ENCODE measurements around the gene NUDT6.
A peak's percentile ranks its signal among the peaks of the same experiment; 100 is the strongest.
"Not testable (repeated sequence)": the region's sequence is repeated elsewhere in the genome, so short reads cannot be mapped to it uniquely, and the experiment has no call there.

NUDT6 gene

GRCh38 chr4:122921971-122922876, at the start of gene NUDT6:
Gene NUDT6 (minus strand): TSS chr4:122922597. CDS start chr4:122922572, 25 bp downstream.
- DNase-seq (ENCODE audit: low read depth): no peak

GRCh38 chr4:122968227-122968812, 45.9 kb upstream of the NUDT6 start:
- no peak for DNase-seq (ENCODE audit: low read depth)

- no peak for DNase-seq (ENCODE audit: low read depth)
Observed at GRCh38 chr4:122967231-122967630, 44.8 kb upstream of the NUDT6 start.

- DNase-seq (ENCODE audit: low read depth): no peak
Observed at GRCh38 chr4:122966201-122966600, 43.8 kb upstream of the NUDT6 start.

GRCh38 chr4:122963216-122963615, 40.8 kb upstream of the NUDT6 start:
- no peak for DNase-seq (ENCODE audit: low read depth)

GRCh38 chr4:122960611-122961000, 38.2 kb upstream of the NUDT6 start:
- DNase-seq (ENCODE audit: low read depth): no peak

- DNase-seq (ENCODE audit: low read depth): no peak
Observed at GRCh38 chr4:122959981-122960610, 37.7 kb upstream of the NUDT6 start.

- no peak for DNase-seq (ENCODE audit: low read depth)
Observed at GRCh38 chr4:122959441-122959840, 37.0 kb upstream of the NUDT6 start.

GRCh38 chr4:122958505-122958904, 36.1 kb upstream of the NUDT6 start:
- DNase-seq (ENCODE audit: low read depth): no peak

GRCh38 chr4:122953924-122954323, 31.5 kb upstream of the NUDT6 start:
- no peak for DNase-seq (ENCODE audit: low read depth)

- DNase-seq (ENCODE audit: low read depth): no peak
Observed at GRCh38 chr4:122952028-122952427, 29.6 kb upstream of the NUDT6 start.

- no peak for DNase-seq (ENCODE audit: low read depth)
Observed at GRCh38 chr4:122948671-122949070, 26.3 kb upstream of the NUDT6 start.

- no peak for DNase-seq (ENCODE audit: low read depth)
Observed at GRCh38 chr4:122946142-122946541, 23.7 kb upstream of the NUDT6 start.

GRCh38 chr4:122945136-122945535, 22.7 kb upstream of the NUDT6 start:
- not testable (repeated sequence) for DNase-seq (ENCODE audit: low read depth)

- no peak for DNase-seq (ENCODE audit: low read depth)
Observed at GRCh38 chr4:122932763-122933162, 10.4 kb upstream of the NUDT6 start.

- no peak for DNase-seq (ENCODE audit: low read depth)
Observed at GRCh38 chr4:122930862-122931261, 8.5 kb upstream of the NUDT6 start.

- no peak for DNase-seq (ENCODE audit: low read depth)
Observed at GRCh38 chr4:122928930-122929329, 6.5 kb upstream of the NUDT6 start.

- peak; percentile 66 for DNase-seq (ENCODE audit: low read depth)
Observed at GRCh38 chr4:122922877-122923511, 597 bp upstream of the NUDT6 start.

- DNase-seq (ENCODE audit: low read depth): no peak
Observed at GRCh38 chr4:122921300-122921699, 1.1 kb downstream of the NUDT6 start.

GRCh38 chr4:122920473-122920872, 1.9 kb downstream of the NUDT6 start:
- no peak for DNase-seq (ENCODE audit: low read depth)

GRCh38 chr4:122917731-122918130, 4.7 kb downstream of the NUDT6 start:
- no peak for DNase-seq (ENCODE audit: low read depth)

- DNase-seq (ENCODE audit: low read depth): no peak
Observed at GRCh38 chr4:122914938-122915337, 7.5 kb downstream of the NUDT6 start.
